NOMO-1 treated with dmso at 0.1 percent for 144 hours (cell line): ENCODE data around the gene C11orf97.
"Not testable (repeated sequence)": the region's sequence is repeated elsewhere in the genome, so short reads cannot be mapped to it uniquely, and the experiment has no call there.

Experiments used
- DNase-seq: peaks from one replicate; lab custom pipeline; 2025; ENCODE audit not compliant: unreplicated experiment; lab: John Stamatoyannopoulos, UW

Gene C11orf97

DNA sequence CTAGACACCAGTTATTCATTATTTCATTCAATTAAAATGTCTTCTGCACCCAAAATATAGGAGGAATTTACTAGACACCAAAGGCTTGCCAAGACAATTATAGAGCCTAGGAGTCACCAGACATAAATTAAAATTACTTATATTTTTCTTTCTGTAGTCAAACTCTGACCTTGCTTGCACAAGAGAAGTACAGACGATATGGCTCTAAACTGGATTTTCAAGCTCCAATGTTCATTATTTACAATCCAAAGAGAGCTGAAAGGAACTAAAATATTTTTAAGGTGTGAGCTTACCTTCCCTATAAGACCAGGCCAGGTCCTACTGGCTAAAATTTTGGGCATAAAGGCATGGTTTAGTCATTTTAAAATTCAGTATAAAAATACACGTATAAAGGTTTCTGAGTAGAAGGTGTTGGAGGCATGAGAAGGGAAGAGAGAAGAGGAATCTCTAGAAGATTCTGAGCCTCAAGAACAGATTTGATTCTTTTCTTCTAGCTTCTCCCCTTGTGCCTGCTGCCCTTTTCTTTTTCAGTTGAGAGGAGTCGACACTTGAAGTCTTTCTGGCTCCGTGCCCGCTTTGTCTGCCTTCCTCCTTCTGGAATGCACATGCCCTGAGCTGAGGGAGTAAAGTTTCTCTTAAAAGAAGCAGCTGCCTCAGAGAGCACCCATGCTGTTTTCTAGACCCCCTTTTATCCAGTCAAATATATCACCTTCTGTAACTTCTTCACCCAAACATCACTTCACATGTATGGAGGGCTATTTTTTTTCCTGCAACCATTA, 13.5 kb downstream of the C11orf97 start:
- DNase-seq, result no peak

DNA sequence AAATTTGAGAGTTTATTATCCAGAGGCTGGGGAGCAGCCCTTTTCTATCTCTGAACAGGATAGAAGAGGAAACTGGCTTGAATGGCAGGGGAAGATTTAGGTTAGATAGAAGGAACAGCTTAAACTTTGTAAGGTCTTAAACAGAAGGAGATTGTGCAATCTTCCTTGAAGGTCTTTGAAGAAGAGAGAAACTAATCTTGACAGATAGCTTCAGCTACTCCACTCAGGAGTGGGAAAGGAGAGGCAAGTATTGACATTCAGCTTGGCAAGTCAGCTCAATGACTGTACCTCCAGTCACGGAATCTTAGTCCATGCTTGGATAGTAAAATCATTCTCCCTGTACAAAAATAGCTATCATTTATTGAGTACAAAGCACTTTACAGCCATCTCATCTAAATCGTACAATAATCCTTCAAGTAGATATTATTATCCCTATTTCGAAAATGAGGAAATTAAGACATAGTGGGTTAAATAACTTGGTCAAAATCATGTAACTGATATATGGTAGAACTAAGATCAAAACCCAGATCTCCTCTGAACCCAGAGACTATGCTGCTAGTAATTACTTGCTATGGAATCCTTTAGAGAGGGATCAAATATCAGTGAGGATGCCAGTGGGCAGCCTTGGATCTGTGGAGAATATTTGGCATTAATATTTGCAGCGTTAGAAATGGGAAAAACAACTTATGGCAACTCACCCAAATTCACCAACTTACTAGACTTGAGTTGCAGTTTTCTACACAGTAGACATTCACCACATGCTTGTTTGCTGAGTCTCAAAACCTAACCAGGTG, 14.6 kb downstream of the C11orf97 start:
- DNase-seq, result no peak

DNA sequence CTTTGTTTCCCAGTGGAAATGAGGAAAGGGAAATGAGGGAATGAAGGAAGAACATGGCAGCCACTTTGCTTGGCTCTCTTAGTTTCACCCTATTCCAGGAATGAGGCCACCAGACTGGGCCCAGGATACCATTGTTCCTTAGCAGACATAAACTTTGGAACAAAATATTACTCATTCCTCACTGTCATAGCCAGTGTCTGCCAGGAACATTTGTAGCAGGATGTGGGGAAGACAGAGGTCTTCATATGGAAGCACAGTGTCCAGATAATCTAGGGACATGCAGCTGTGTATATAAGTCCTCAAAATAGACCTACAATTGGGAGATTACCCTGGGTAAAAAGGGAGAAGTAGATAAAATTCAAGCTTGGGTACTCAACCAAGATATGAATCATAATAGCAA, 16.3 kb downstream of the C11orf97 start:
- DNase-seq, result no peak

DNA sequence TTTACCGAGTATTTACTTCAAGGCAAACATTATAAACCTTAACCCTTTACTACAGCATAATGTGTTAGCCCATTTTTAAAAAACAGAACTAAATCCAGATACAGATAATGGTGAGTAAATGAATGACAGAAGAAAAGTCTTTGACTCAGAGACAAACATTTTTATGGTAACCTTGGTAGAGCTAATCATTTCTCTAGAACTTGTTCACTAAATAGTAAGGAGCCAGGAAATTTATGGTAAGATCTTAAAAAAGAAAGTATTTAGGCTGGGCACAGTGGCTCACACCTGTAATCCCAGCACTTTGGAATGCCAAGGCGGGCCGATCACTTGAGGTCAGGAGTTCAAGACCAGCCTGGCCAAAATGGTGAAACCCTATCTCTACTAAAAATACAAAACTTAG, 19.9 kb downstream of the C11orf97 start:
- no peak for DNase-seq

DNA sequence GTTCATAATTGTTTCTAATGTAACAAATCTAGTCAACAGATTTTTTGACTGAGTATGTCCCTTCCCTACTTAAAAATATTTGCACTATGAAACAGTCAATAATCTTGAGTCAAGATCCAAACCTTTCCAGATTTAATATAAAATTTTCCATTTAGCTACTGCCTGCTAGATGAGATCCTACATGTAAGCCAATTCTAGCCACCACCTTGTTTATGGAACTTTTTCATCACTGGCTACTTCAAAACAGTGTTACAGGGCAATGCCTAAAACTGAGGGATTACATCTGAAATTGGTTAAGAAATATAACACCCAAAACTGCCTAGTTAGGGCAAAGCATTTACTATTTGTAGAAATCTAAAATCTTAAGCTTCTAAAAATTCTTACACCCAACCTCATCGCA, 20.9 kb downstream of the C11orf97 start:
- DNase-seq, result no peak

DNA sequence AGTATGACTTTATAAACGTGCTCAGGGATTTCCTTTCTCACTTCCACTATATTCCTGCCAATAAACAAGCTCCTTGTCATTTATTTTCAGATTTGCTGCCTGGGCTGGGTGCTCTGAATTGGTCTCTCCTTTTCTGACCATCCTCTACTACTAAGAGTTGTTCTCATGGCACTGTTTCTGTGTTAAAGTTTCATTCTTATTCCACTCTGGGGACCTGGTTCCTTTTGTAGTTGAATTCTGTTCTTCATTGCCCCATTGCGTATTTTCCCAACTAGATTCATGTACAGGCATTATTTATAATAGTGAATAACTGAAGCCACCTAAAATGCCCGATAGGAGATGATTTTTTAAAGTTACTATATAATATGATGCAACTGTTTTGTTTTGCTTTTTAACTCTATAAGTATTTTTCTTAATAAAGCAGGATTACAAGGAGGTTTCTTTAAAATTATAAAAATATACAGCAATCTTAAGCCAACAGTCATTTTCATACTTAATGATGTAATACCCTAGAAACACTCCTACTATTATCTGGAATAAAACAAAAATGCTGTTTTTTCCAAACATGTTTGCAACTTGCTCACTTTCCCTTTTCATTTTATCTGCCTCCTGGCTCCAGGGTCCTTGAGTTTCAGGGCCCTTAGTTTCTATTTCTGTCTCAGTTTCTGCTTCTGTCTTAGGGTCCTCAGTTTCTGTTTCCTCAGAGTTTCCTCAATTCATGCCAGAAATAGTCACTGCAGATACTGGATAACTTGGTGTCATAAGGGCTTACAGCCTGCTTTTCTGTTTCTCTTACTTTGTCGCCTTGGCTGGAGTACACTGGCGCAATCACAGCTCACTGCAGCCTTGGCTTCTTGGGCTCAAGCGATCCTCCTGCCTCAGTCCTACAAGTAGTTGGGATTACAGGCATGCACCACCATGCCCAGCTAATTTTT, 21.7 kb downstream of the C11orf97 start:
- peak; percentile 35 for DNase-seq

DNA sequence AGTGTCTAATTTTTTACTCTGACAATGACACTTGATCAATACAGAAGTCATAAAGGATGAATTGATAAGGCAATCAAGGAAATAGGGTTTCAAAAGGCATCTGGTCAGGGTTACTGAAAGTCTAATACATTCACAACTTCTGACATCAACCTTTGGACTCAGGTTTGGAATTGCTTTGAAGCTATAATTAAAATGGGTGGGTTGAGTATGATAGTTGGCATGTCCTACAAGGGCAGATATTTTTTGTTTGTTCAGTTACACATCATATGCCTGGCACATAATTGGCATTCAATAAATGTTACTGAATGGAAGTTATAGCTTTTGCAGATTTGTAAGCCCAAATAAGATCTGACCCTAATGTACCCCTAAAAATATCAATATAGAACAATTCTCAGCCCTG, 24.1 kb downstream of the C11orf97 start:
- DNase-seq, result no peak

DNA sequence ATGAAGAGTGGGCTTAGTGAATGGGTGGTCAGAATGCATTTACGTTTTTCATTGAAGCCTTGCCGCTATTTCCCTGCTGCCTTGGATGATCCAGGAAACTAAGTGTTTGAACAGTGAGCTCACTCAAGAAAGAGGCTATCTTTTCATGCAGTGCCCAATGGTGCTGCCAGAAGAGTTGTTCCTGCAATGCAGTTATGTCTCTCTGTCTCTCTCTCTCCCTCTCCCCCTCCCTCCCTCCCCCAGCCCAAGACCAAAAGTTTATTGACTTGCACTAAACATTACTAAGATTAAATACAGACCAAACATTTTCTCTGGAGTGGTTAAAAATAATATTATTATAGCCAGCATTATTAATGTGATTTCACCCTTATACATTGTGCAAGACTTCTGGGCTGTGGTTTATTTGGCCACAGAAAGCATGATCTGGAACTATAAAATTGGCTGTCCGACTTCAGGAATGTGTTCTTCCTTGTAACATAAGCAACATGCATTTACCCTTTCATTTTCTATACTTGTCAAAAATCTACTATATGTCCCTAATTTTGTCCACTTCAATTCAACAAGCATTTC, 24.9 kb downstream of the C11orf97 start:
- no peak for DNase-seq

DNA sequence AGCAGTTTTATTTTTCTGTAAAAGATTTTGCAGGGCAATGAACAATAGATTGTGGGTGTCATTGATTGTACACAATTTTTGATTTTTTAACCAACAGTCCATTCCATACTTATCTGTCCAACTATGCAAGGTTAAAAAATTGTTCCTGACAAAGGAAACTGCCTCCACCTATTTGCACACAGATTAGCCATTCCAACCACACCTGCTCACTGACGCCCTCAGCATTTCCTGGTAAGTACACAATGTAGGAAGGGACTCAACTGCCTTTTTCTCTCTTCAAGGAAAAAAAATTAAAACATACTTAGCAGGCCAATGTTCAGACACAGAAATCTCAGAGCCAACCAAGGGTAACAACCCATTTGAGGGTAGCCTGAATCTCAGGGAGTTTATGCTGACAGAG, 27.2 kb downstream of the C11orf97 start:
- no peak for DNase-seq

DNA sequence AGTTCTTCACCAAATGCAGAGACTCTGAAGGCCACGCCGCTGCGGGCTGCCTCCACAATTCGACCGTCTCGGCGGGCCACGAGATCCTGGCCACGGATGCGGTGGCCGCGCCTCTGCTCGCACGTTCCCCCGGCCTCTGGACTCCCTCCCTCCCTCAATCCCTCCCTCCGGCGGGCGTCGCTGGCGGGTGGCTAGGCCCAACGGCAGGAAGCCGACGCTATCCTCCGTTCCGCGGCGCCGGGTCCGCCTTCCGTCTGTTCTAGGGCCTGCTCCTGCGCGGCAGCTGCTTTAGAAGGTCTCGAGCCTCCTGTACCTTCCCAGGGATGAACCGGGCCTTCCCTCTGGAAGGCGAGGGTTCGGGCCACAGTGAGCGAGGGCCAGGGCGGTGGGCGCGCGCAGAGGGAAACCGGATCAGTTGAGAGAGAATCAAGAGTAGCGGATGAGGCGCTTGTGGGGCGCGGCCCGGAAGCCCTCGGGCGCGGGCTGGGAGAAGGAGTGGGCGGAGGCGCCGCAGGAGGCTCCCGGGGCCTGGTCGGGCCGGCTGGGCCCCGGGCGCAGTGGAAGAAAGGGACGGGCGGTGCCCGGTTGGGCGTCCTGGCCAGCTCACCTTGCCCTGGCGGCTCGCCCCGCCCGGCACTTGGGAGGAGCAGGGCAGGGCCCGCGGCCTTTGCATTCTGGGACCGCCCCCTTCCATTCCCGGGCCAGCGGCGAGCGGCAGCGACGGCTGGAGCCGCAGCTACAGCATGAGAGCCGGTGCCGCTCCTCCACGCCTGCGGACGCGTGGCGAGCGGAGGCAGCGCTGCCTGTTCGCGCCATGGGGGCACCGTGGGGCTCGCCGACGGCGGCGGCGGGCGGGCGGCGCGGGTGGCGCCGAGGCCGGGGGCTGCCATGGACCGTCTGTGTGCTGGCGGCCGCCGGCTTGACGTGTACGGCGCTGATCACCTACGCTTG, 31.7 kb downstream of the C11orf97 start, which contains the start of gene FUT4:
FUT4 (plus strand) TSS at position 227 of the 951 bp plus-strand sequence; CDS start at position 440, 213 bp downstream.
- peak; percentile 93 for DNase-seq

DNA sequence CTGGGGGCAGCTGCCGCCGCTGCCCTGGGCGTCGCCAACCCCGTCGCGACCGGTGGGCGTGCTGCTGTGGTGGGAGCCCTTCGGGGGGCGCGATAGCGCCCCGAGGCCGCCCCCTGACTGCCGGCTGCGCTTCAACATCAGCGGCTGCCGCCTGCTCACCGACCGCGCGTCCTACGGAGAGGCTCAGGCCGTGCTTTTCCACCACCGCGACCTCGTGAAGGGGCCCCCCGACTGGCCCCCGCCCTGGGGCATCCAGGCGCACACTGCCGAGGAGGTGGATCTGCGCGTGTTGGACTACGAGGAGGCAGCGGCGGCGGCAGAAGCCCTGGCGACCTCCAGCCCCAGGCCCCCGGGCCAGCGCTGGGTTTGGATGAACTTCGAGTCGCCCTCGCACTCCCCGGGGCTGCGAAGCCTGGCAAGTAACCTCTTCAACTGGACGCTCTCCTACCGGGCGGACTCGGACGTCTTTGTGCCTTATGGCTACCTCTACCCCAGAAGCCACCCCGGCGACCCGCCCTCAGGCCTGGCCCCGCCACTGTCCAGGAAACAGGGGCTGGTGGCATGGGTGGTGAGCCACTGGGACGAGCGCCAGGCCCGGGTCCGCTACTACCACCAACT, 32.5 kb downstream of the C11orf97 start:
- no peak for DNase-seq

DNA sequence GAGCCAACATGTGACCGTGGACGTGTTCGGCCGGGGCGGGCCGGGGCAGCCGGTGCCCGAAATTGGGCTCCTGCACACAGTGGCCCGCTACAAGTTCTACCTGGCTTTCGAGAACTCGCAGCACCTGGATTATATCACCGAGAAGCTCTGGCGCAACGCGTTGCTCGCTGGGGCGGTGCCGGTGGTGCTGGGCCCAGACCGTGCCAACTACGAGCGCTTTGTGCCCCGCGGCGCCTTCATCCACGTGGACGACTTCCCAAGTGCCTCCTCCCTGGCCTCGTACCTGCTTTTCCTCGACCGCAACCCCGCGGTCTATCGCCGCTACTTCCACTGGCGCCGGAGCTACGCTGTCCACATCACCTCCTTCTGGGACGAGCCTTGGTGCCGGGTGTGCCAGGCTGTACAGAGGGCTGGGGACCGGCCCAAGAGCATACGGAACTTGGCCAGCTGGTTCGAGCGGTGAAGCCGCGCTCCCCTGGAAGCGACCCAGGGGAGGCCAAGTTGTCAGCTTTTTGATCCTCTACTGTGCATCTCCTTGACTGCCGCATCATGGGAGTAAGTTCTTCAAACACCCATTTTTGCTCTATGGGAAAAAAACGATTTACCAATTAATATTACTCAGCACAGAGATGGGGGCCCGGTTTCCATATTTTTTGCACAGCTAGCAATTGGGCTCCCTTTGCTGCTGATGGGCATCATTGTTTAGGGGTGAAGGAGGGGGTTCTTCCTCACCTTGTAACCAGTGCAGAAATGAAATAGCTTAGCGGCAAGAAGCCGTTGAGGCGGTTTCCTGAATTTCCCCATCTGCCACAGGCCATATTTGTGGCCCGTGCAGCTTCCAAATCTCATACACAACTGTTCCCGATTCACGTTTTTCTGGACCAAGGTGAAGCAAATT, 33.3 kb downstream of the C11orf97 start:
- DNase-seq, result no peak

DNA sequence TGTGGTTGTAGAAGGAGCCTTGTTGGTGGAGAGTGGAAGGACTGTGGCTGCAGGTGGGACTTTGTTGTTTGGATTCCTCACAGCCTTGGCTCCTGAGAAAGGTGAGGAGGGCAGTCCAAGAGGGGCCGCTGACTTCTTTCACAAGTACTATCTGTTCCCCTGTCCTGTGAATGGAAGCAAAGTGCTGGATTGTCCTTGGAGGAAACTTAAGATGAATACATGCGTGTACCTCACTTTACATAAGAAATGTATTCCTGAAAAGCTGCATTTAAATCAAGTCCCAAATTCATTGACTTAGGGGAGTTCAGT, 33.9 kb downstream of the C11orf97 start:
- DNase-seq, result no peak

DNA sequence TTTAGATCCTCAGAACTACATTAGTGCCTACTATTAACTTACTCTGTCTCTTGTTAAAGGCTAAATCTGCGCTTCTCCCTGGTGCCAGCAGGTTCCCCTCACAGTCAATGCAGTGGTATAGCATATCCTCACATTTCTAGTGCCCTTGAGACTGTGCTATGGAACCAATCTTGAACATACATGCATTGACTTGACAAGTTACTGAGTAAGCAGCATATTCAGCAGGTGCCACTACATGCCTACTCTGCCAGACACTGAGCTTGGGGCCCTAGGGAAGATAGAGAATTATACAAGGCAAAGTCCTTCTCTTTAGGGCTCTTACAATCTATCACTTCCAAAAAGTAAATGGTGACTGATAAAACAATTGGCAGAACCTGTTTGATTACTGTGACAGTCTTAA, 34.6 kb downstream of the C11orf97 start:
- no peak for DNase-seq

DNA sequence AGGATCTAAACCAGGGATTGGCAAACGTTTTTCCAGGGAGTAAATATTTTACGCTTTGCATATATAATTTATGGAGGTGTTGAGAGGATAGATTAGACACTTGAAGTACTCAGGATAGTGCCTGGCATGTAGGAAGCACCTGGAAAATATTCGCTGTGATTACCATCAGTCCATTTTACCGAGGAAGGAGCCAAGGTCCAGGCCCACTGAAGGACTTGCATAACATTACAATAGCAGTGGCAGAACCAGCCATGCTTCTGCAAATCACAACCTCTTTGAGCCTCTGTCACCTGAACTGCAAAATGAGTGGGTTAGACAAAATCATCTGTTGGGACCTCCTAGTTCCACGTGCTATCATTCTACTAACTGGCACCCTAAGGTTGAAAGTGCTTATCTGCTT, 36.9 kb downstream of the C11orf97 start:
- no peak for DNase-seq

DNA sequence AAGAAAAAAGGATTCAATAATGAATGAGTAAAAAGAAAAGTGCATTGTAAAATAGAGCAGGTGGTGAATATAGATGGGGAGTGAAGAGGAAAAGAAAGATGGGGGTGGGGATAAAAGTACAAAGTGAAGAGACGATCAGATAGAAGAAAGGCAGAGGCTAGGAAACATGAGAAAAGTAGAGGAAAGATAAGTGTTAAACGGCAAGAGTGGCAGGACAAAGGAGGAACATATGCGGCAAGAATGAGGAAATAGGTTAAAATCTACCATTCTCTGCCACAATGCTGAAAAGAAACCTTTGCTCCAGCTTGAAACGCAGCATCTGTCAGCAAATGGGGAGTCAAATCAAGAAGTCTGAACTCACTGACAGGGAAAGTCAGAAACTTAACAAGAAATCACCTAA, 38.3 kb downstream of the C11orf97 start:
- DNase-seq, result no peak

DNA sequence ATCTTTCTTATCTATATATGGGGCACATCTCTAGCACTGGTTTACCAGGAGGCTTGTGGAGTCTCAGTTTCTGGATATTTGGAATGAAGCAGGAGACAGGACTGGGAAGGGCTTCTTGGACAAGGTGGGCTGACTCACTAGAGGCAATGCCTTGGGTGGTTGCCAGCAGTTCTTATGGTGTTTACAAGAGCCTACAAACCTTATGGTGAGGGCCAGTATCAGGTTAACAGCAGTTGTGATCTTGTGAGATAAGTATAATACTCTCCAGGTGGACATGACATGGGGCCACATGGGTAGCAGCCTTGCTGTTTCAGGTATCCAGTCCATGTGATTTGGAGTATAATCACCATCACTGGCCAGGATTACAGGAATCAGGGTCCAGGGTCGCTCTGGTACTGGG, 41.7 kb downstream of the C11orf97 start:
- DNase-seq, result no peak

DNA sequence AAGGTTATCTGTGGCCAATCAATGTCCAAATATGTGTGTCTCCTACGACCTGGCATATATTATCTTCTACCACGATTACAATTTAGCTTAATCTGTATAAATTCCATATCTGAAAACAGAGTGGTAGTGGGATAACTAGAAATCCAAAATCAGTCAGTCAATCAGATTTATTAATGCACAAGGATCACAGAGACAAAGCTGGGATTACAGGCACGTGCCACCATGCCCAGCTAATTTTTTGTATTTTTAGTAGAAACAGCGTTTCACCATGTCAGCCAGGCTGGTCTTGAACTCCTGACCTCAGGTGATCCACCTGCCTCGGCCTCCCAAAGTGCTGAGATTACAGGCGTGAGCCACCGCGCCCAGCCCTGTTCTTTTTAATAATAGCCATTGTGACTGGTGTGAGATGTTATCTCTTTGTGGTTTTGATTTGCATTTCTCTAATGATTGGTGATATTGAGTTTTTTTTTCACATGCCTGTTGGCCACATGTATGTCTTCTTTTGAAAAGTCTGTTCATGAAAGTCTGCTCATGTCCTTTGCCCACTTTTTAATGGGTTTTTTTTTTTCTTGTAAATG, 43.6 kb downstream of the C11orf97 start:
- not testable (repeated sequence) for DNase-seq
